Neuronal stem cell (in vitro differentiated cells): Measurements from ENCODE around the gene MAP3K5.

Source experiments
- DNase-seq: peaks from one replicate; pipeline ENCODE4 v3.0.0-alpha.2; 2013; ENCODE audit warnings: low spot score
- H2AFZ ChIP-seq: one replicate; pipeline ENCODE4 v1.6.1; 2013; ENCODE audit warnings: mild to moderate bottlenecking, low read length, inconsistent platforms
- H2AK5ac ChIP-seq: 2 replicates; pipeline ENCODE4 v1.6.1; 2013; ENCODE audit warnings: low read depth, mild to moderate bottlenecking, inconsistent platforms, low read length, moderate library complexity, mixed read lengths
- H2BK120ac ChIP-seq: 2 replicates; pipeline ENCODE4 v1.6.1; 2013; ENCODE audit warnings: low read depth, mild to moderate bottlenecking, inconsistent platforms, low read length, moderate library complexity, mixed read lengths
- H2BK12ac ChIP-seq: one replicate; pipeline ENCODE4 v1.6.1; 2013; ENCODE audit warnings: low read length, inconsistent platforms
- H2BK15ac ChIP-seq: 2 replicates; pipeline ENCODE4 v1.6.1; 2013; ENCODE audit warnings: mild to moderate bottlenecking, low read length, inconsistent platforms, mixed read lengths
- H2BK5ac ChIP-seq: one replicate; pipeline ENCODE4 v1.6.1; 2013; ENCODE audit warnings: inconsistent platforms, mild to moderate bottlenecking, low read length, moderate library complexity
- H3K14ac ChIP-seq: one replicate; pipeline ENCODE4 v1.6.1; 2013; ENCODE audit warnings: low read length, inconsistent platforms
- H3K18ac ChIP-seq: 2 replicates; pipeline ENCODE4 v1.6.1; 2013; ENCODE audit warnings: low read length, inconsistent platforms
- H3K23ac ChIP-seq: 2 replicates; pipeline ENCODE4 v1.6.1; 2013; ENCODE audit warnings: low read depth, mild to moderate bottlenecking, mixed read lengths, low read length, inconsistent platforms; ENCODE audit not compliant: poor library complexity
- H3K27ac ChIP-seq: replicated peaks from 3 replicates; pipeline ENCODE4 v1.5.1; 2013; ENCODE audit warnings: low read length, inconsistent platforms
- H3K27me3 ChIP-seq, 3 experiments: 2 replicates each; pipeline ENCODE4 v1.6.1; 2013; ENCODE audit warnings: low read length in 3 of 3, mild to moderate bottlenecking in 2 of 3, inconsistent platforms in 1 of 3, low read depth in 1 of 3, mixed read lengths in 1 of 3, moderate library complexity in 1 of 3; ENCODE audit not compliant: control insufficient read depth in 3 of 3, insufficient read depth in 3 of 3
- H3K36me3 ChIP-seq, 2 donors: replicated peaks in 1 of 2; 2 replicates each; pipeline ENCODE4 v1.6.1; 2013; ENCODE audit warnings: low read length in 2 of 2; ENCODE audit not compliant: control insufficient read depth in 2 of 2, insufficient read depth in 2 of 2
- H3K4ac ChIP-seq: 2 replicates; pipeline ENCODE4 v1.6.1; 2013; ENCODE audit warnings: inconsistent platforms, mild to moderate bottlenecking, low read length, moderate library complexity
- H3K4me1 ChIP-seq, 2 donors: 1 replicate in 1 of 2; 2 replicates in 1 of 2; pipeline ENCODE4 v1.6.1; 2013; ENCODE audit warnings: low read length in 2 of 2, low read depth in 1 of 2; ENCODE audit not compliant: control insufficient read depth in 2 of 2, insufficient read depth in 1 of 2
- H3K4me2 ChIP-seq: one replicate; pipeline ENCODE4 v1.6.1; 2013; ENCODE audit warnings: mild to moderate bottlenecking, low read length, inconsistent platforms; ENCODE audit not compliant: insufficient read depth, poor library complexity, severe bottlenecking
- H3K4me3 ChIP-seq, 2 donors: 2 replicates each; pipeline ENCODE4 v1.5.1; 2013; ENCODE audit warnings: low read length in 2 of 2, mild to moderate bottlenecking in 2 of 2, inconsistent platforms in 1 of 2, moderate library complexity in 1 of 2
- H3K79me1 ChIP-seq: one replicate; pipeline ENCODE4 v1.6.1; 2013; ENCODE audit warnings: low read depth, mild to moderate bottlenecking, inconsistent platforms, low read length, moderate library complexity
- H3K9ac ChIP-seq: one replicate; pipeline ENCODE4 v1.6.1; 2013; ENCODE audit warnings: mild to moderate bottlenecking, low read depth, low read length, inconsistent platforms; ENCODE audit not compliant: poor library complexity
- H3K9me3 ChIP-seq, 2 donors: replicated peaks in 1 of 2; 2 replicates each; pipeline versions ENCODE3 to v1.6.1; 2013; ENCODE audit warnings: low read length in 2 of 2, mild to moderate bottlenecking in 2 of 2, inconsistent platforms in 1 of 2, low read depth in 1 of 2, mixed read lengths in 1 of 2, moderate library complexity in 1 of 2; ENCODE audit not compliant: control insufficient read depth in 2 of 2, insufficient read depth in 1 of 2
- H4K8ac ChIP-seq: one replicate; pipeline ENCODE4 v1.6.1; 2013; ENCODE audit warnings: low read depth, mild to moderate bottlenecking, inconsistent platforms, low read length, moderate library complexity
- H4K91ac ChIP-seq: one replicate; pipeline ENCODE4 v1.6.1; 2013; ENCODE audit warnings: low read length, low read depth, mild to moderate bottlenecking, inconsistent platforms; ENCODE audit not compliant: poor library complexity
- WGBS, 2 donors: extraction: QIAGEN DNeasy Blood & Tissue Kit; methylation state at CpG; one replicate each; pipeline ENCODE4 v1.1.7; 2013; ENCODE audit warnings: missing lambda C conversion rate in 2 of 2, mixed read lengths in 1 of 2; ENCODE audit not compliant: insufficient read length in 2 of 2, insufficient replicate concordance in 1 of 2; ENCODE audit errors: extremely low coverage in 2 of 2; 5-methylcytosine and 5-hydroxymethylcytosine counted together

MAP3K5 gene

DNA sequence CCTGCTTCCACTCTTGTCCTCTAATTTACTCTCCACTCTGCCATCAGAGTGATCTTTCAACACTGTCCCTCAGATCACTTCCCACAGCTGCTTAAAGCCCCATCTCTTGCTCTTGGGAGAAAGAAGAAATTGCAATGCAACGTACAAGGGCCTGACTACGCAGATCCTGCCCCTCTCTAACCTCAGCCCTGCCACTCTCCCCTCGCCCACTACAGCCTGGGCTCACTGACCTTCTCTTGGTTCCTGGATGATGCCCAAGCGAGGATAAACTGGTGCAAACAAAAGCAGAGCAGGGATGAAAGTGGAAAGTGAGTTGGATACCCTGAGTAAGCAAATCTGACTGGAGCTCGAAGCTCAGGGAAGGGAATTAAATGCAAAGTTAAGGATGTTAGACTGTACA lies 92.9 kb downstream of the MAP3K5 start:
- H3K9ac ChIP-seq = no peak overlapping the region
- no peak overlapping the region for H3K23ac ChIP-seq
- H3K27me3 ChIP-seq = no peaks in the 10 kb centered on the region
- no peak overlapping the region for H3K4me2 ChIP-seq
- no peak overlapping the region for H3K18ac ChIP-seq
- H2AFZ ChIP-seq = no peak overlapping the region
- H2BK12ac ChIP-seq = no peak overlapping the region
- no peaks in the 10 kb centered on the region for H3K4me1 ChIP-seq
- no peak overlapping the region for H3K14ac ChIP-seq
- H2BK15ac ChIP-seq = no peak overlapping the region
- DNase-seq = no peak
- H2BK120ac ChIP-seq = no peak overlapping the region
- no peak overlapping the region for H4K91ac ChIP-seq
- H3K27ac ChIP-seq = no peak overlapping the region
- peak overlapping the region; percentile 41 for H3K4ac ChIP-seq
- H3K79me1 ChIP-seq = no peaks in the 10 kb centered on the region
- no peaks in the 10 kb centered on the region for H3K36me3 ChIP-seq
- no peak overlapping the region for H4K8ac ChIP-seq
- no peak overlapping the region for H3K4me3 ChIP-seq
- WGBS, 2 donors = no CpG with 5 or more reads among the region's 5 CpGs
- no peak overlapping the region for H2BK5ac ChIP-seq
- no peaks in the 10 kb centered on the region for H3K9me3 ChIP-seq
- H2AK5ac ChIP-seq = no peak overlapping the region

DNA sequence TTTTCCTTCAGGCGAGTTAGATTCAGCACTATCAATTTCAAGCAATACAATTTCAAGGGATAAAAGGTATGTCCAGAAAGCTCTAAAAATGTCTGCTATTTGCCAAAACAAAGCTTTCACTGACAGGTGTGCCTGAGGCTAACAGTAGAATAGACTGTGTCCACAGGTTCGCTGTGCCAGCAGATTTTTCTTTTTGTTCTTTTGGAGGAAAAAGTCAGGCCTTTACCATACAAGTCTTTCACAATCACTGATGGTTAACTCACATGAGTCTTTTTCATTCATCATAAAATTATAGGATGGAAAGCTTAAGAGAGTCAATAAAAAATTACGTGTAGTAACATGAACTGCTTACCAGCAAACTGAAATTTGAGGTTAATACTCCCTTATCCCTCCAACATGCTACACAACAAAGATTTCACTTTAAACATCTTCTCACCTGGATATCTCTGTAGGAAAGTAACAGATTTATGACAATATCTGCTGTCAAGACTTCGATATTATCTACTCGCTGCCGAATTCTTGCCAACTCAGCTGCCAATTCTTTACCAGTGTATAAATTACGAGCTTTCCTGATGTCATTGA lies 95.4 kb downstream of the MAP3K5 start:
- no peak overlapping the region for H2AFZ ChIP-seq
- H3K23ac ChIP-seq = no peak overlapping the region
- H3K36me3 ChIP-seq = no peaks in the 10 kb centered on the region
- H3K18ac ChIP-seq = no peak overlapping the region
- no peak overlapping the region for H3K27ac ChIP-seq
- H2BK120ac ChIP-seq = no peak overlapping the region
- H2BK5ac ChIP-seq = no peak overlapping the region
- H3K79me1 ChIP-seq = no peaks in the 10 kb centered on the region
- no CpG with 5 or more reads among the region's 7 CpGs for WGBS, 2 donors
- H3K4me1 ChIP-seq = no peaks in the 10 kb centered on the region
- H3K27me3 ChIP-seq = no peaks in the 10 kb centered on the region
- no peak overlapping the region for H2BK12ac ChIP-seq
- no peak overlapping the region for H3K9ac ChIP-seq
- H3K9me3 ChIP-seq = no peaks in the 10 kb centered on the region
- H3K4me2 ChIP-seq = no peak overlapping the region
- no peak overlapping the region for H3K4ac ChIP-seq
- DNase-seq = no peak
- no peak overlapping the region for H4K8ac ChIP-seq
- H2BK15ac ChIP-seq = no peak overlapping the region
- H3K4me3 ChIP-seq = no peak overlapping the region
- H4K91ac ChIP-seq = no peak overlapping the region
- no peak overlapping the region for H3K14ac ChIP-seq
- H2AK5ac ChIP-seq = no peak overlapping the region

DNA sequence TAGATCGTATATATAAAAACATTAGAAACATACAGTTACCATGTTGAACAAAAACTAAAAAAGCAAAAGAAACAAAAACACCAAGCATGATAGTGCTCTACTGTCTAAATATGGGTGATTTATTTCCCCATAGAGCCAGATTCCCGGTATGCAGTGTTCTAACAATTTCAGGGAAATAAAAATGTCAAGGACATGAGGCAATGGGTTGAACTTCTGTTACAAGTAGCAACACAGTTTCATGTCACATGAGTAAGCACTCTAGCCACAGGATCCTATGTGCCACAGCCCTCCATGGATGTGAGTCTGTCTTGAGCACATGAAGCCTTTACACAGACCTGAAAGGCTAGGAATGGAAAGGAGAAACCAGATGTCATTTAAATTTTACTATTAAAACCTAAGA lies 96.0 kb downstream of the MAP3K5 start:
- H3K14ac ChIP-seq = no peak overlapping the region
- H3K79me1 ChIP-seq = no peaks in the 10 kb centered on the region
- WGBS, 2 donors = no CpG with 5 or more reads among the region's 2 CpGs
- no peak overlapping the region for H2BK5ac ChIP-seq
- H3K9me3 ChIP-seq = no peaks in the 10 kb centered on the region
- H3K18ac ChIP-seq = no peak overlapping the region
- H2BK12ac ChIP-seq = no peak overlapping the region
- no peak overlapping the region for H2AK5ac ChIP-seq
- H3K27ac ChIP-seq = no peak overlapping the region
- no peak overlapping the region for H2AFZ ChIP-seq
- no peak overlapping the region for H2BK120ac ChIP-seq
- no peak overlapping the region for H4K91ac ChIP-seq
- no peak overlapping the region for H3K23ac ChIP-seq
- no peak overlapping the region for H3K4ac ChIP-seq
- no peaks in the 10 kb centered on the region for H3K4me1 ChIP-seq
- DNase-seq = no peak
- no peak overlapping the region for H3K9ac ChIP-seq
- H3K4me2 ChIP-seq = no peak overlapping the region
- H3K36me3 ChIP-seq = no peaks in the 10 kb centered on the region
- no peak overlapping the region for H4K8ac ChIP-seq
- H3K4me3 ChIP-seq = no peak overlapping the region
- no peak overlapping the region for H2BK15ac ChIP-seq
- no peaks in the 10 kb centered on the region for H3K27me3 ChIP-seq

DNA sequence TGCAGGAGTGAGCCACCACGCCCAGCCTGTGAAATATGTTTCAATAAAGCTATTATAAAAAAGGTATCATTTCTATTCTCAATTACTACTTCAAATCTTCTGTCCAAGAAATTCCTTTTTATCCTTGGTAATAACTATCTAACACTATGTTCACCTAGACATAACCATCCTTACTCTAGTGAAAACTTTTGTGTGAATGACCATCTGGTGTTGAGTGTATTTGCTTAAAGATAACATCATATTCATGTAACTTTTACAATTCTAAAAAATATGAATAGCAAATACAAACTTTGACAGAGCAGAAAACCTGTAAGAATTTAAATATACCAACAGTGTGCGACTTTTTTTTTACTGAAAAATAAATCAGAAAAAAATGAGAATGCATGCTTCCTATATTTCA lies 96.9 kb downstream of the MAP3K5 start:
- Histone ChIP-seq H3K4me3 (no peak overlapping the region), H3K27me3 (no peaks in the 10 kb centered on the region), H3K4me1 (no peaks in the 10 kb centered on the region), H2AFZ (no peak overlapping the region), H3K9me3 (no peaks in the 10 kb centered on the region), H3K79me1 (no peaks in the 10 kb centered on the region), H2BK120ac (no peak overlapping the region), H3K4me2 (no peak overlapping the region), H4K8ac (no peak overlapping the region), H2BK12ac (no peak overlapping the region), H2BK5ac (no peak overlapping the region), H3K27ac (no peak overlapping the region), H3K18ac (no peak overlapping the region), H3K36me3 (no peaks in the 10 kb centered on the region), H4K91ac (no peak overlapping the region), H3K14ac (no peak overlapping the region), H3K23ac (no peak overlapping the region), H2AK5ac (no peak overlapping the region), H3K9ac (no peak overlapping the region), H3K4ac (no peak overlapping the region), H2BK15ac (no peak overlapping the region)
- no peak for DNase-seq
- no CpG with 5 or more reads among the region's 2 CpGs for WGBS, 2 donors
